ENCODE data around the gene NUP98. TPM values are rescaled to one million over a fixed set of nuclear protein-coding genes. Genes with fewer than 3 reads are reported as not detected.
A peak's percentile ranks its signal among the peaks of the same experiment; 100 is the strongest.

Gene NUP98
- total RNA-seq, 2 donors from 2014 or later: 98.0 to 131 TPM

GRCh38 chr11:3683039-3683438, 114.3 kb downstream of the NUP98 start:
- peak overlapping the region in 1 of 2 donors; percentile 60 for H3K27ac Mint-ChIP-seq
- peaks cover 19 to 40% of the 10 kb centered on the region in 2 donors for H3K36me3 Mint-ChIP-seq
- no peak for ATAC-seq
- H3K9me3 Mint-ChIP-seq: no peaks in the 10 kb centered on the region
- DNase-seq (ENCODE audit: low spot score in 2 of 2): no peak

- Mint-ChIP-seq H3K9me3 (no peaks in the 10 kb centered on the region), H3K36me3 (peaks cover 28 to 41% of the 10 kb centered on the region in 2 donors), H3K27ac (no peak overlapping the region)
- ATAC-seq (no peak), DNase-seq (ENCODE audit: low spot score in 2 of 2) (no peak)
Measured at GRCh38 chr11:3679077-3679476, 118.3 kb downstream of the NUP98 start.

GRCh38 chr11:3675971-3676370, 121.4 kb downstream of the NUP98 start:
- no peaks in the 10 kb centered on the region for H3K9me3 Mint-ChIP-seq
- DNase-seq (ENCODE audit: low spot score in 2 of 2): no peak
- no peak for ATAC-seq
- H3K27ac Mint-ChIP-seq: peak overlapping the region in 1 of 2 donors; percentile 18
- H3K36me3 Mint-ChIP-seq: peaks cover 23 to 27% of the 10 kb centered on the region in 2 donors

- peak in 1 of 2 donors; percentile 75 for ATAC-seq
- DNase-seq (ENCODE audit: low spot score in 2 of 2): no peak
- H3K9me3 Mint-ChIP-seq: no peaks in the 10 kb centered on the region
- peaks cover 18 to 21% of the 10 kb centered on the region in 2 donors for H3K36me3 Mint-ChIP-seq
- peak overlapping the region in 1 of 2 donors; percentile 7 for H3K27ac Mint-ChIP-seq
Measured at GRCh38 chr11:3674189-3674588, 123.2 kb downstream of the NUP98 start.

GRCh38 chr11:3671334-3672254, 125.8 kb downstream of the NUP98 start, which contains the start of gene CHRNA10:
Gene CHRNA10, minus strand, starts transcription at chr11:3671384. Its CDS starts 72 bp downstream, at chr11:3671312.
- Mint-ChIP-seq H3K9me3 (no peaks in the 10 kb centered on the region), H3K36me3 (peaks cover 7 to 14% of the 10 kb centered on the region in 2 donors), H3K27ac (peak within 1 kb of the TSS; percentile 7 to 70)
- no peak for ATAC-seq
- DNase-seq (ENCODE audit: low spot score in 2 of 2): no peak

- ATAC-seq (peak in 1 of 2 donors; percentile 10), DNase-seq (ENCODE audit: low spot score in 2 of 2) (no peak)
- H3K27ac Mint-ChIP-seq: peak overlapping the region; percentile 7 to 48
- peaks cover 0 to 5% of the 10 kb centered on the region in 2 donors for H3K36me3 Mint-ChIP-seq
- no peaks in the 10 kb centered on the region for H3K9me3 Mint-ChIP-seq
Measured at GRCh38 chr11:3669742-3670183, 127.6 kb downstream of the NUP98 start.

GRCh38 chr11:3669128-3669527, 128.2 kb downstream of the NUP98 start:
- ATAC-seq: no peak
- DNase-seq (ENCODE audit: low spot score in 2 of 2): no peak
- Mint-ChIP-seq H3K36me3 (peaks cover 0 to 5% of the 10 kb centered on the region in 2 donors), H3K27ac (no peak overlapping the region), H3K9me3 (no peaks in the 10 kb centered on the region)

GRCh38 chr11:3667149-3668035, 130.0 kb downstream of the NUP98 start:
- DNase-seq (ENCODE audit: low spot score in 2 of 2) (no peak), ATAC-seq (no peak)
- H3K9me3 Mint-ChIP-seq: no peaks in the 10 kb centered on the region
- no peak overlapping the region for H3K27ac Mint-ChIP-seq
- H3K36me3 Mint-ChIP-seq: peaks cover 0 to 5% of the 10 kb centered on the region in 2 donors

GRCh38 chr11:3666023-3666530, 131.3 kb downstream of the NUP98 start:
- no peaks in the 10 kb centered on the region for H3K9me3 Mint-ChIP-seq
- ATAC-seq: no peak
- H3K27ac Mint-ChIP-seq: no peak overlapping the region
- no peak for DNase-seq (ENCODE audit: low spot score in 2 of 2)
- H3K36me3 Mint-ChIP-seq: peaks cover 0 to 5% of the 10 kb centered on the region in 2 donors

GRCh38 chr11:3665336-3666022, 131.9 kb downstream of the NUP98 start:
- Mint-ChIP-seq H3K9me3 (no peaks in the 10 kb centered on the region), H3K36me3 (peaks cover 0 to 5% of the 10 kb centered on the region in 2 donors), H3K27ac (no peak overlapping the region)
- ATAC-seq: no peak
- no peak for DNase-seq (ENCODE audit: low spot score in 2 of 2)

GRCh38 chr11:3664032-3664630, 133.2 kb downstream of the NUP98 start:
- Mint-ChIP-seq H3K9me3 (no peaks in the 10 kb centered on the region), H3K27ac (peak overlapping the region in 1 of 2 donors; percentile 36), H3K36me3 (peaks cover 0 to 5% of the 10 kb centered on the region in 2 donors)
- no peak for ATAC-seq
- no peak for DNase-seq (ENCODE audit: low spot score in 2 of 2)

GRCh38 chr11:3662856-3663255, 134.5 kb downstream of the NUP98 start:
- DNase-seq (ENCODE audit: low spot score in 2 of 2): no peak
- no peak for ATAC-seq
- Mint-ChIP-seq H3K27ac (peak overlapping the region in 1 of 2 donors; percentile 14), H3K9me3 (no peaks in the 10 kb centered on the region), H3K36me3 (no peaks in the 10 kb centered on the region)

- no peaks in the 10 kb centered on the region for H3K36me3 Mint-ChIP-seq
- no peak for DNase-seq (ENCODE audit: low spot score in 2 of 2)
- ATAC-seq: no peak
- H3K27ac Mint-ChIP-seq: no peak overlapping the region
- no peaks in the 10 kb centered on the region for H3K9me3 Mint-ChIP-seq
Measured at GRCh38 chr11:3660960-3661359, 136.4 kb downstream of the NUP98 start.

GRCh38 chr11:3659595-3660515, 137.5 kb downstream of the NUP98 start:
- no peak for DNase-seq (ENCODE audit: low spot score in 2 of 2)
- Mint-ChIP-seq H3K36me3 (no peaks in the 10 kb centered on the region), H3K9me3 (no peaks in the 10 kb centered on the region), H3K27ac (no peak overlapping the region)
- ATAC-seq: peak in 1 of 2 donors; percentile 19

- no peak for DNase-seq (ENCODE audit: low spot score in 2 of 2)
- Mint-ChIP-seq H3K36me3 (no peaks in the 10 kb centered on the region), H3K27ac (no peak overlapping the region), H3K9me3 (no peaks in the 10 kb centered on the region)
- no peak for ATAC-seq
Measured at GRCh38 chr11:3658252-3658651, 139.1 kb downstream of the NUP98 start.

Data from activated naive CD4-positive, alpha-beta T cell treated with anti-CD3 and anti-CD28 coated beads, Interleukin-2, amount 50 U/mL, for 72 hours (primary cell).